Frontal cortex (tissue), 4 donors: ENCODE results near the gene RPS5. TPM values are rescaled to one million over a fixed set of nuclear protein-coding genes. Genes with fewer than 3 reads are reported as not detected.

Experiments used
- DNase-seq, 2 donors: peaks; one replicate each; pipeline ENCODE4 v3.0.0; 2012; ENCODE audit warnings: low spot score in 2 of 2
- FAIRE-seq: peaks from 2 replicates; lab custom pipeline; 2012; peaks lifted over from hg19 to GRCh38; lab: Jason Lieb, UNC
- total RNA-seq: library from RNA; depleted of rRNA; stranded (reverse); fragments of >200 nt; gene quantifications from one replicate; pipeline ENCODE4 v1.2.3, GENCODE V29; 2014
- donor health status: control.
- donor health status: control.
- donor health status: control.

Gene RPS5
- total RNA-seq, 1 donor from 2014 or later: 2,200 TPM

DNA sequence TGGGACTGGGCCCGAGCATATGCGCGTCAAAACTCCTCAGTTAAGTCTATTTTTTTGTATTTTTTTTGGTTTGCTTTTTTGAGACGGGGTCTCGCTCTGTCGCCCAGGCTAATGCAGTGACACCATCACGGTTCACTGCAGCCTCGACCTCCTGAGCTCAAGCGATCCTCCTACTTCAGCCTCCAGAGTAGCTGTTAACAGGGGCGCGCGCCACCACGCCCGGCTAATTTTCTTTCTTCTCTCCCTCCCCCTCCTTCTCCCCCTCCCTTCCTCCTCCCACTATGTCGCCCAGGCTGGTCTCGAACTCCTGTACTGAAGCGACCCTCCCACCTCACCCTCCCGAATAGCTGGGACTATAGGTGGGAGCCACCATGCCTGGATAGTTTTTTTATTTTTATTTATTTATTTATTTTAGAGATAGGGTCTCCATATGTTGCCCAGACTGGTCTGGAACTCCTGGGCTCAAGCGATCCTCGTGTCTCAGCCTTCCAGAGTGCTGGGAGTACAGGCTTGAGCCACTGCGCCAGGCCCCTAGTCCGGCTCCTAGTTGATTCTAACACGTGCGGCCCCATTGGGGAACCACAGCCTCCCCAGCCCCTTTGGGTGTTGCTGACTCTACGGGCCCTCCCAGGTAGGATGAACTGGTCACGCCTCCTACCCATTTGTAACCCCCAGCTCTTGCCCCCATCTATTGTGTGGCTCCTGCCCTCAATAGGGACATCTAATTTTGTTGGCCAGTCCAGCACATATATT, 5.4 kb upstream of the RPS5 start:
- FAIRE-seq (no peak), DNase-seq (no peak)

DNA sequence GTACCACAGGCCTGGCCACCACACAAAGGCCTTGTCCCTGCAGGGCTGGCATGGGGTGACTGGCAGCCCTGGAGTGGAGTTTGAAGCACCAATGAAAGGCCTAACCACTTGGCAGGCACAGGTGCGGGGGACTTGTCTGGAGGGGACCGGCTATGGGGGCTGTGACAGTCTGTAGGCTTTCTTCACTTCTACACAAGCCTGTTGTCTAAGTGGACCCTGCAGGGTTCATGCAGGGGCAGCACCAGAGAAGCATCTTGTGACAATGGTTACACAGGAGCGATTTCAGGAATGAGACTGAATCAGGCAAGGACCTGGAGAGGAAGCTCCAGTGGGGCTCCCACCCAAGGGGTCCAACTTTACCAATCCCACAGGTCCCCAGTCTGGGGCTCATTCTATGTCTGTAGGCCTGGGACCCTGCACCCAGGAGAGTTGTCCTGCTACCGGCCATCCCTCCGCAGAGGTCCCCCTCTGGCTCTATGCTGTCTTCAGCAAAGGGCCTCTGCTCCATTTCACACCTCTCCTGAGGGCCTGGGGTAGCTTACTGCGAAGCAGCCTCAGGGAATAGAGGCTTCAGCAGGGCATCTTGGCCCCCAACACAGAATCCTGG, 4.0 kb upstream of the RPS5 start:
- no peak for FAIRE-seq
- no peak for DNase-seq

DNA sequence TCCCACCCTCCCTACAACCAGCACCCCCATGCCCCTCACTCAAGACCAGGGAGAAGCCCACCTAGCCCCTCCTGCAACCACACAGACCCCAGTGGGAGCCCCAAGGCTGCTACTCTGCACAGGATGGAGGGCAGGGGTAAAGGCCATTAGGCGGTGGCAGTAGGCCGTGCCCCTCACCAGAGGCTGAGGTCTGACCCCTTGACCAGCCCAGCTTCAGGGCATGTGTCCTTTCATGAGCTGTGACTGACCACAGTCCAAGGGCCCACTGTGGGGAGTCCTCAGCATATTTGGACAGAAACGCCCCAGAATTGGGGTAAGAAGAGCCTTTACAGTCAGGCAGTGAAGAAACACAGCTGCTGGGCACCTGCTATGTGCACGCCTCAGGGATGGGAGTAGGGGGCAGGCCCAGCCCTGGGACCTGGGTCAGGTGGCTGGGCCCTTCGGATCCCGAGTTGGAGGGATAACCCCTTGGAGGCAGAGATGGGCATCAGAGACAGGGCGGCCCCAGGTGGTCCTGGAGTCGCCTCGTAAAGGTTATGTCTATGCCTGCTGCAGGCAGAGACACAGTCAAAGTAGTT, 1.7 kb upstream of the RPS5 start:
- DNase-seq (no peak), FAIRE-seq (no peak)

DNA sequence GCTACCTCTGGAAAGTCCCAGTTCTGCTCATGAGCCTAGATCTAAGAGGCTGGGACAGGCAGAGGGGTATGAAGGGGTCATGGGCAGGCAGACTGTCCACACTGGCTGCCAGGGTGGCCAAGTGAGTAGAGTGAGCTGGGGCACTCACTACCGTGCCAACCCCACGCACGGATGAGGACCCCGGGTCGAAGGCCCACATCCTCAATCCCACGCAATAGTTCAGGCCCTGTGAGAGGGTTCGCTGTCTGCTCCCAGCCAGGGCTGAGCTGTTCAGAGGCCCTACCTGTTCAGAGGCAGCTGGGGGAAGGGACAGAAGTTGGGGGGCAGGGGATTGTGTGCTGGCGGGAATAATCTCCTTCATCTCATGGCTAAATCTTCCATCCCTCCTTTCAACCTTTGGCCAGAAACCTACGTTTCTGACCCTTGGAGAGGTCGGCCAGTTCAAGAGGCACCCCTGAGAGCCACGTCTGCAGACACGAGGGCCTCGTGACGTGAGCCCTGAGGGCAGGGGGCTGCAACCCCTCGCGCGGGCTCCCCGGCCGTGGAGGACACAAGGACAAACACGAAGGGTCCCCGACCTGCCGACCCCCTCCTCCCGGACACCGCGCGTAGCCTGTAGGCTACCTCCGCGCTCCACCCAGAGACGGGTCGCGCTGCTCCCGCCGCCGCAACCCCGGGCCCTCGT, 1.0 kb upstream of the RPS5 start:
- DNase-seq (no peak), FAIRE-seq (no peak)

DNA sequence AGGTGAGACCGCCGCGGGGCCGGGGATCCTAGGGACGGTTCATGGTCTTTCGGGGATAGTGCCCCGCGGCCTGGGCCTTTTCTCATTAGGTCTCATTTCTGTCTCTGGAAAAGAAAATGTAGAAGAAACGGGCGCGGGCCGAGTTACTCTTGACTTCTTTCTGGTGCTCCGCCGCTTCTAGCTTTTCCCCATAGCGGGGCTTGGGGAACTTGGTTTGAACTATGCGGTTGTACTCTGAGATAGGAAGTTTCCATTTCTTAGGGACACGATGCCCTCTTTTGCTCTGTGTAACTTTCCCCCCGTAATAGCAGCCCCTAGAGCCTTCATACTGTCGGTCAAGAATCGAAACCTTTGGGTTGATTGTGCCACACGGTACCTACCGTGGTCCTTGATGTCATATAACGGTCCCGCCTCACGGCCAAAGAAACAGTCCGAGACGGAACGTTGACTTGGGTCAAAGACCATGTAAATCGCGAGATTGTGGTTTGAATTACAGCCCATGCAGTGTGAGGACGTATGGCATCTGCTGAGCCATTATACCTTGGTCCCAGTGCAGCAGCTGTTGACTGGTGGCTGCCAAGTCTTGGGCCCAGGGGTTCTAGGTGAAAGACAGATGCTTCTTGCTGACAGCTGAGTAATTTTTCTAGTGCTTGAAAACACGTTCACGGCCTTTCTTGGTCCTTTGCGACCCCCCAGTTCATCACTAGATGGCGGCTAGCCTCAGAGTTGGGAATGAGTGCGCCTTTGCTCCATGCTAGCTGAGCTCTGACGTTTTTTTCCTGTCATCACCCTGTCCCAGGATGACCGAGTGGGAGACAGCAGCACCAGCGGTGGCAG, 487 bp downstream of the RPS5 start:
- DNase-seq (no peak), FAIRE-seq (no peak)

DNA sequence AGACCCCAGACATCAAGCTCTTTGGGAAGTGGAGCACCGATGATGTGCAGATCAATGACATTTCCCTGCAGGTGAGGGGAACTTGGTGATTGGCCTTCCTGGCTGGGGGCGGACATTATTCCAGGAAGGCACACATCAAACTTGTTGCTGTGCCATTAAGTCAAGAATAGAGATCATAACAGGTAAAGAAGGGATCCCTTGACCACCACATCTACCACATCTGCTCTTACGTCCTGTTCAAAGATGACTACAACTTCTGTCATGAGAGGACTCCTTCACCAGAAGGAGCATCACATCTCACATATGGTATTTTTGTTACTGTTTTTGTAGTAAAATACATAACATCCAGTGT, 1.1 kb downstream of the RPS5 start:
- DNase-seq (no peak), FAIRE-seq (no peak)

DNA sequence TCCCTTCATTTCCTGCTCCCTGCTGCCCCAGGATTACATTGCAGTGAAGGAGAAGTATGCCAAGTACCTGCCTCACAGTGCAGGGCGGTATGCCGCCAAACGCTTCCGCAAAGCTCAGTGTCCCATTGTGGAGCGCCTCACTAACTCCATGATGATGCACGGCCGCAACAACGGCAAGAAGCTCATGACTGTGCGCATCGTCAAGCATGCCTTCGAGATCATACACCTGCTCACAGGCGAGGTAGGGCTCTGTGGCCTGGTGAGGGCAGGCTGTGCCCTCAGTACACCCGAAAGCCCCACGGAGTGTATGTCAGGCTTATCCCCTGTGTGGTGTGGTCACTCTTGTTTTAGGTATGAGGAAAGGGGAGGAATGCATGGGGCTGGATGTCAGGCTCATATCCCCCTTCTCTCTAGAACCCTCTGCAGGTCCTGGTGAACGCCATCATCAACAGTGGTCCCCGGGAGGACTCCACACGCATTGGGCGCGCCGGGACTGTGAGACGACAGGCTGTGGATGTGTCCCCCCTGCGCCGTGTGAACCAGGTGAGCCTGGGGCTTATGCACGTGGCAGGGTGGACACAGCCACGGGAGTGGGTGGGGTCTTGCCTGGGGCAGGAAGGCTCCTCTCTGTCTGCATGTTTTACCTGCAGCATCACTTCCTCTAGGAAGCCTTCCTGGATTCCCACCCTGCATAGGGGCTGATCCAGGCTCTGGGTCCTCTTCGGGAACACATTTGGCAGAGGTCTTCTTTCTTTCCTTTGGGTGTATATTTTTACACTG, 6.1 kb downstream of the RPS5 start:
- FAIRE-seq (no peak), DNase-seq (no peak)

DNA sequence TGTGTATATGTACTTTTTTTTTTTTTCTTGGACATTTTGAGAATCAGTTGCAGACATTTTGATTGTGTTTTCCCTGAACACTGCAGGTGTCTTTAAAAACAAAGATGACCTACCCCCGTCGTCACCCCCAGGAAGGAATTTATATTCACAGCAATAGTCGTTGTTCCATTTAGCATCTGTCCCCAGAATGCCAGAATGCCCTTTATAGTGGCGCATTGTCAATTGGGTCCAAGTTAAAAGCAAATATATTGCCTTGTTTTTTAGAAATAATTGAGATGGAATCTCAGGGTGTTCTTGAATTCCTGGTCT, 6.6 kb downstream of the RPS5 start:
- DNase-seq (no peak), FAIRE-seq (no peak)

DNA sequence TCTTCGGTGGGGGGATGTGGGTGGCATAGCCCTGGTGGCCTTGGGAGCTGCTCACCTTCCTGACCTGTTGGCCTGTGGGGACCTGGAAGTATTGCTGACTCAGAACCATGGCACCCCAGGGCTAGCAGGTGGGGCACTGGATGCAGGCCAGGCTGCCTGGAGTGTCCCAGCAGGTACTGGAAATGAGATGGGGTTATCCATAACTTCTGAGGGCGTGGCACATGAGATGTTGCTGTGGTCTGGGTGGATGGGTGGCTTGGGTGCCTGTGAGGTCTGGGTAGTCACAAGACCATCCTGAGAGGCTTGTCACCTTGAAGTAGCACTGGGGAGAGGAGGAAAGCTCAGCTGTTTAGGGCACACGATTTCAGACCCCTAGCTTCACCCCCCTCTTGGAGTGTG, 7.8 kb downstream of the RPS5 start:
- FAIRE-seq (no peak), DNase-seq (no peak)

DNA sequence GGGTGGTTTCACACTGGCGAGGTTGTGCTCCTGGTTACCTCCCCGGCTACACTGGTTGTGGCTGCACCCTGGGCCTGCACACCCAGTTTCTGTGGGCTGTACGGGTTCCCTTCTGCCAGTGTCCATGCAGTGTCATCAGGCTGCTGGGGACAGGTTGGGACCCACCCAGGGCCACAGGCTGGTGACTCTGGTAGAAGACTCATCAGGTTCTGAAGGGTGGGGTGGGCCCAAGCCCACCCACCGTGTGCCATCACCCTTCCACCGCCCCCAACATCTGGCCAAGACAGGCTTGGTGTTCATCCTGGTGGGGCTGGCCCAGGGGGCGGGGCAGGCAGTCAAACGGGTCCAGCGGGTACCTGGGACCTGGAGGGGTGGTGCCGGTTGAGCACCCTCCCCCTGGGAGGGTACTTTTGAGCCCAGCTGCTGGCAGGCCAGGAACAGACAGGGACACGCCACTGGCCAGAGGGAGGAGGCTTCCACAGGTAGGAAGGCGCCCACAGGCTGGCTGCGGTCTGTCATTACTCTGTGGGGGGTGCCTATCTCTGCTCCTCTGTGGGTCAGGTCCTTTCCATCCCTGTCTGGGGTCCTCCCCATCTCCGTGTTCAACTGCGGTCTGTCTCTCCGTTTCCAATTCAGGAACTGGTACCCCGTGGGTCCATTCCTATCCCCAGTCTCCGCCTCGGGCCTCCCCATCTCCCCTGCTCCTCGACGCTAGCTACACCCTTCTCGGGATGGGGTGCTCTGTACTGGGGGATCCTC, 8.3 kb downstream of the RPS5 start, which contains the start of gene RNF225:
Gene RNF225 (plus strand): TSS at position 437 of the 759 bp plus-strand sequence. CDS start 434 bp downstream, outside the sequence.
- DNase-seq (no peak), FAIRE-seq (no peak)

DNA sequence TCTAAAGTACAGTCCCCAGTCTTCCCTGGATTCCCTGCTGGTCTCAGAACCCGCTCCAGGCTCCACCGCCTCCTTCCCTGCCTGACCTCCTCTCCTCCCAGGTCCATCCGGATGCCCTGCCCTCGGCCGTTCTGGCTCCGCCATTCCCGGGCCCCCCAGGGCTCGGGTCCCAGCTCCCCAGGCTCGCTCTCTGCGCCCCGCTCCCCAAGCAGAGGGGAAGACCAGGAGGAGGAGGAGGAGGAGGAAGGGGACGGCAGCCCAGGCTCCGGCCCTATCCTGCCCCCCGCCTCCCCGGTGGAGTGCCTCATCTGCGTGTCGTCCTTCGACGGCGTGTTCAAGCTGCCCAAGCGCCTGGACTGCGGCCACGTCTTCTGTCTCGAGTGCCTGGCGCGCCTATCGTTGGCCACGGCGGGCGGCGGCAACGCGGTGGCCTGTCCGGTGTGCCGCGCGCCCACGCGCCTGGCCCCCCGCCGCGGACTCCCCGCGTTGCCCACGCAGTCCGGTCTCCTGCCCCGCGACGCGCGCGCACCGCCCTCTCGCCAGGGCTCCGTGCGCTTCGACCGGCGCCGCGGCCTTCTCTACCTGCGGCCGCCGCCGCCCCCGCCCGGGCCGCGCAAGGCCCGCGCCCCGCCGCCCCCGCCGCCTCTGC, 9.0 kb downstream of the RPS5 start:
- no peak for DNase-seq

DNA sequence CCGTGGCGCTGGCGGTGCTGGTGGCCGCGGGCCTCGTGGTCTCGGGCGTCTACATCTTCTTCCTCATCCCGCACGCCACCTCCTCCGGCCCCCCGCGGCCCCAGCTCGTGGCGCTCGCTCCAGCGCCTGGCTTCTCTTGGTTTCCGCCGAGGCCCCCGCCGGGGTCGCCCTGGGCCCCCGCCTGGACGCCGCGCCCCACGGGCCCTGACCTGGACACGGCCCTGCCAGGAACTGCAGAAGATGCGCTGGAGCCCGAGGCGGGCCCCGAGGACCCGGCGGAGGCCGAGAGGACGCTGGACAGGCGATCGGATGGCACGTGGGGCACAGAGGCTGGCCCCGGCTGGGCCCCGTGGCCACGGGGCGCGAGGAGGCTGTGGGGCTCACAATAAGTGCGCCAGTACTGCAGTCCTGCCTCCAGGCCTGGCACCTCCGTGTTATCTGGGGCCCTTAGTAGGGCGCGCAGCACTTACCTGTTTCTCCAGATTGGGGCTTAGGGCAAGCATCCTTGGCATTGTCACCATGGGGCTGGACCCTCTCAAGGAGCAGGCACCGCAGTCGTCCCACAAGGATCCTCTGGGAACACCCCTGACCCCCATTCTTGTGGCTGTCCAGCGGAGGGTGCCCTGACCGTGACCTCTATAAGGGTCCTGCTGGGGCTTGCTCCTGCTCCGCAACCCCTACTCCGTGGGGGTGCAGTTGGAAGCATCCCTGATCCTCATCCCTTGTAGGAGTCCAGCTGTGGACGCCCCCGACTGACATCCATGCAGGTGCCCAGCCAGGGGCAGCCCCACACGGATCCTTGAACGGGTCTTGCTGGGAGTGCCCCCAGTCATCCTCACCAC, 9.8 kb downstream of the RPS5 start:
- DNase-seq: no peak

More for the DNA sequence above, 9.0 kb downstream of the RPS5 start:
- FAIRE-seq: no peak

DNA sequence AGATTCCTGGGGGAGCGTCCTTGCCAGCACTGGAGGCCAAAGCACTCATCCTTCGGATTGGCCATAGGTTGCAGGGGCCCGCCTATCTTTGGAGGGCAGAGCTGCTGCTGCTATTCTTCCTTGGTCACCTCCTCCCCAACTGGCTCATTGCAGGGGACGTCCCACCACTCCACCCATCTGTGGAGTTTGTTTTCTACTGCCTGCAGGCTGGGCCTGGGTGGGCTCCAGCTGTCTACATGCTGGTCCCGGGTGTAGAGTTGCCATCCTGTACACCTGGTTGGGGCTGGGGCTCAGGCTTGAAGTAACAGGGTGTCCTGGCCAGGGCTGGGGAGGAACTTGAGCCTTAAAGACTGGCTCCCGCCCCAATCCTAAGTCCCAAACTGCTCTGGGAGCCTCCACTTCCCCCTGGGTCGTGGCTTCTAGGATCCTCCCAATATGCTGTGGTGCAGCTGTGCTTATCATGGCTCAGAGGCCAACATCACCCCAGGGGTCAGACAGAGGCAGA, 10.5 kb downstream of the RPS5 start:
- FAIRE-seq: no peak
- no peak for DNase-seq

More for the DNA sequence above, 9.8 kb downstream of the RPS5 start:
- FAIRE-seq: no peak

DNA sequence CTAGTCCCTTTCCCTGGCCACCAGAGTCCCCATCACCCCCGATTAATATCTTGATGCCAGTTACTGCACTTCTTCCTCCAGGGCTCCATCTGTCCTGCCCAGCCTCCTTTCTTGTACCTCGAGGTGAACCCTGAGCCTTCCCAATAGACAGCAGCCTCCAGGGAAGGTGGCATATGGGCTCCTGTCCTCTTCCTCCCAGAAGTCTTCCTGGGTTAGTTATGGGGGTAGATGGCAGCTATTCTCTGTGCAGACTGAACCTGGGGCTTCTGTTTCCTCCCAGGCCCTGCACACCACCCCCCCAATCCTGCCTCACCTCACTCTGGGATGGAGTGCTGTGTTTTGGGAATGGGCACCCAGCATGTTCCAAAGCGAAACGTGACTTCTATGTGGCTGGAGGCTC, 11.0 kb downstream of the RPS5 start:
- DNase-seq (no peak), FAIRE-seq (no peak)

DNA sequence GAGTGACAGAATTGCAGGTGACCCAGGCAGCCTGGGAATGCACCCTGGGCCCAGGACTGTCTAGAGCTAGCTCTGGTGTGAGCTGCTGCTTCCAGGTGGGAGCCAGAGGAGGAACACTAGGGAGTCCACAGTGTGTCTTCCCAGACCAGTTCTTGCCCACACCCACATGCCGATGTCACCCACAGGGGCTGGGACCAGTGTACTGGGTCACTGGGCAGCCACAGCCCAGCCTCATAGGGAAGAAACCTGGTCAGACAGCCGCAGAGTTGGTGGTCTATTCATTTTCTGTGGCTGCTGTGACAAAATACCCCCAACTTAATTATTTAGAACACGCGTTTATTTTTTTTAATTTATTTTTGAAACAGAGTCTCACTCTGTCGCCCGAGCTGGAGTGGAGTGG, 11.5 kb downstream of the RPS5 start:
- FAIRE-seq: no peak
- DNase-seq: no peak

DNA sequence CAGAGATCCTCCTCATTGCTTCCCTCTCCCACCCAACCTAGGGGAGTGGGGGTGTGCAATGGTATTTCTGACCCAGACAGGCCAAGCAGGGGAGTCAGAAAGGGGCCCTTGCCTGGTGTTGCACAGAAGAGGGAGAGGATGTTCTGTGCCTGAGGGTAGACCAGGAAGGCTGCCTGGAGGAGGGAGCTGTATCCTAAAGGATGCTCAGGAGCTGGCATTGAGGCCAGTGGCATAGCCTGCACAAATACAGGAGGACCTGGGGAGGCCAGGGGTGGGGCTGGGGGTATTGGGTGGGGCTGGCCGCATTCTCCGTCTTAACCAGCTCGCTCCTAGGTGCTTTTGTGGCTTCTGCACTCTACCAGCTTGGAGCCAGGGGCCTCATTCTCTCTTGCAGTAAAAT, 12.8 kb downstream of the RPS5 start:
- FAIRE-seq (no peak), DNase-seq (no peak)

DNA sequence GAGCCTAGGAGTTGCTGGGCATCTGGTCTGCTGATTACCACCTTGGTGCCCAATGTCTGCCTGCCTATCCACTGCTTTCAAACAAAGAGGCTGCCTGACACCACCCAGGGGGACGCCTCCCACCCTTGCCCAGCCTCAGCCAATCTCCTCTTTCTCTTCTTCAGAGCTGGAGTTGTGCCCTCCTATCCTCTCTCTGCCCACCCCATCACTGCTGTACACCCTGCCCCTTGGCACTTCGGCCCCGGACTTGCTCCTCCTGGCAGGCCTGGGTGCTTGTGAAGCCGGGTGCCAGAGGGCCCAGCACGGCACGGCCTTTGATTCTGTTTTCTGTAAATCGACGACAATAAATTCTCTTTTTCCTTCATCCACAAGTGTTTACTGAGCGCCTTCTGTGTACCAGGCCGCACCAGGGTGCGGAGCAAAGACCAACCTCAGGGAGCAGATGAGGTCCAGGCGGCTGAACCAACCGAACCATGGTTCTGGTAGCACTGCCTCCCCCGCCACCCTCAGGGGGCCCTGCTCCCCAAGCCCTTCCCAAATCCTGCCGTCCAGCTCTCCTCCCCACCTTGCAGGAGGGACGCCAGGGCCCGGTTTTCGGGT, 13.3 kb downstream of the RPS5 start:
- peak in 1 of 2 donors; percentile 53 for DNase-seq
- FAIRE-seq: no peak
